ENCODE measurements around the gene HNRNPH1.

- TF ChIP-seq CTCF (conservative IDR thresholded peaks at IDR 0.05 in 1 of 2, IDR thresholded peaks at IDR 0.05 in 1 of 2; ENCODE audit: extremely low read depth in 1 of 2, insufficient read depth in 1 of 2, low read depth in 1 of 2, low read length in 2 of 2), result no peak
- no peak for TF ChIP-seq EZH2 (IDR thresholded peaks at IDR 0.05; ENCODE audit: borderline replicate concordance, low read length)
Observed at GRCh38 chr5:179648410-179648809, 24.9 kb upstream of the HNRNPH1 start.
